ENCODE results near the gene ASCL2.

The ASCL2 gene

DNA sequence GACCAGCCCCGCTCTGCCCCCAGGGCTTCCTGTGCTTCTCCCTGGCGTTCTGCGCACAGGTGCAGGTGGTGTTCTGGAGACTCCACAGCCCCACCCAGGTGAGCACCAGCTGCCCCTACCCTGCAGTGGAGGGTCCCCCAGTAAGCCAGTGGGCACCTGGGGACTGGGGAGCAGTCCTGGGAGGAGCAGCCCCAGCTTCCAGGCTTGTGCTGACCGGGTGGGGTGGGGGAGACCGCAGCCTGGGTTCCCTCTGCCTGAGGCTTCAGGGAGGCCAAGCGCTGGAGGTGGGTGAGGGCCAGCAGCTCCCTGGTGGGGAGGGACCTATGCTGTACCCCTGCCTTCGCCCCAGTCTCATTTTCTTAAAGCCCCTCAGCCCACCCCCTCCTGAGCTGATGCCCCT, 38.3 kb upstream of the ASCL2 start:
- DNase-seq (ENCODE audit: low spot score) = no peak

DNA sequence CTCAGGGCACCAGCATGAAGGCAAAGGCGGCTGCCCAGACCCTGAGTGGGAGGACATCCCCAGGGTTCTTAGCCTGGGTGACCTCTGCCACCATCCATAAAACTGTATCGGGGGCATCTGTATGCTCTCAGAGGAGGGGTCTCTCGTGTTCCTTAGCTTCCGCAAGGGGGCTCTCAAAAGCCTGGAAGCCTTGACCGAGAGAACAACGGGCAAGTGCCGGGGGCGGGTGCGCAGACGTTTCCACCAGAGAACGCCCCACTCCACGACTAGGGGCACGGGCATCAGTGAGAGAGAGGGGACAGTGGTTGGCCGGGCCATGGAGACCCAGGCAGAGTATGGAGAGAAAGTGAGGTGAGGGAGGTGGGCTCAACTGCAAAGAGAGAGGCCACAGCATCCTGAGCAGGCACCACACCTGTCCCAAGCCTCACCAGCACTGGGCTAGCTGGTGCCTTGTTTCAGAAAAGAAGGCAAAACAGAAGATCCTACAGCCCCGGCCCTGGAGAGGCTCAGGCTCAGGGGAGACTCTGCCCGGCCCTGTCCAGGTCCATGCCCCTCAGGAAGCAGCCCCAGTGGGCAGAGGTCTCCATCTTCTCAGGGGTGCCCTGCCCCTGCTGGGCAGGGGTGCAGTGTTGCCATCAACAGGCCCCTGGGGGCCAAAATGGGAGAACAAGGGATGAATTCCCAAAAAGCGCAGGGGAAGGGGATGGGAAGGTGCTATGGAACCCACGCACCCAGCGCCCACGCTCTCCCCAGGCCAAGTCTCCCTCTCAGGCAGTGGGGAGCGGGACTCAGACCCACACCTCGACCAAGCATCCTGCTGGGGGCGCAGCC, 37.3 kb upstream of the ASCL2 start:
- DNase-seq (ENCODE audit: low spot score) = no peak

DNA sequence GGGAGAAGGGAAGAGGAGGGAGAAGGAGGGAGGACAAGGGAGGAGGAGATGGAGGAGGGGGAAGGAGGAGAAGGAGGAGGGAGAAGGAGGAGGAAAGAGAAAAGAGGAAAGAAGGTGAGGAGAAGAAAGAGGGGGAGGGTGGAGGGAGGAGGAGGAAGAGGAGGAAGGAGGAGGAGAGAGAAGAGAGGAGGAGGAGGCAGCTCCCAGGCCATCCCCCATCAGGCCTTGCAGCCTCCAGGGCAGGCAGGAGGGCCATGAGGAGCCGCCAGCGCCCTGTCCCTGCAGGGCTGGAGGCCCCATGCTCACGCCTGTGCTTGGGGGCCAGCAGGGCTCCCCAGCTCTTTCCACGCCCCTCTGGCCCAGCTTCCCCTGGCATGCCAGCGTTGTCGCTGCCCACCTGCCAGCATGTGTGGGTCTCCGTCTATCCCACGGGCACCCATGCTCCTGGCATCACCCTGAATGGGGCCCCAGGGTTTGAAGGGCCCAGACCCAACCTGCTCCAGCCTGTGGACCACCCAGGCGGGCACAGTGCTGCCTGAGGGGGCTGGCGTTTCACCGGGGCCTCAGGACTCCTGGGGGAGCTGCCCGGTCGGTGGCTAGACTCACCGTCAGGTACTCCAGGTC, 36.6 kb upstream of the ASCL2 start:
- no peak for DNase-seq (ENCODE audit: low spot score)

DNA sequence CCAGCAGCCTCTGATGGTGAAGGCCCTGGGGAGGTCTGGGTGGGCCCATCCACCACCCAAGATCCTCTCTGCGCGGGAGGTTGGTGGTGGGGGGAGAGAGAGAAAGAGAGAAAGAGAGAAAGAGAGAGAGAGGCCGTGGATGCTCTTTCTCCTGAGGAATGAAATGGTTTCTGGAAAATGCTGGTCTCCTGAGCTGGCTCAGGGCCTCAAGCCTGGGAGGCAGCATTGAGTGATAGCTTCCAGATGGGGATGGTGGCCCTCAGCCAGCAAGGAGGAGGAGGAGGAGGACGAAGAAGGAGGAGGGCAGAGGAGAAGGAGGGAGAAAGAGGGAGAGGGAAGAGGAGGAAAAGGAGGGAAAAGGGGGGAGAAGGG, 36.0 kb upstream of the ASCL2 start:
- no peak for DNase-seq (ENCODE audit: low spot score)

DNA sequence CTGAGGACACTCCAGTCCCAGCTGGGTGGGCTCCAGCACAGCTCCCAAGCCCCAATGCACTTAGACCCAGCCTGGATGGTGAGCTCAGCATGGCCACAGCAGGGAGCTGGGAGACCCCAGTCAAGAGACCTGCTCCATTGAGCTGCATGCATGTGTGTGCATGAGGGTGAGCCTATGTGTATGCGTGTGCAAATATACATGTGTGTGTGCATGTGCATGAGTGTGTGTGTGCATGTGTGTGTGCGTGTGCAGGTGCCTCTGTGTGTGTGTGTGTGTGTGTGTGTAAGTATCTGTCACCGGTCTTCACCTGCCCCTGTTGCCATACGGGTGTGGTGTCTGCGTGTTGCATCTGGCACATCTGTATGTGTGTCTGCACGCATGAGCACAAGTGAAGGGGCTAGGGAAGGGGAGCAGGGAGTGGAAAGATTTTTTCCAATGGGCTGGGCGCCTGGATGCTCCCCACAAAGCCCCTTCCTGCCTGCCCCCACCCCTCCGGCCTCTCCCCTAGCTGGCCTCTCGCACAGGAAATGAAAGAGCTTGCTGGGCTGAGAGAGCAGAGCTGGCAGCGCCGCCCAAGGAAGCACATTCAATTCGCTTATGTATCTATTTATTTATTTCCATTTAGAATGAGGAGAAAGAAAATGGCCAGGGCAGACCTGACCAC, 35.5 kb upstream of the ASCL2 start:
- no peak for DNase-seq (ENCODE audit: low spot score)

DNA sequence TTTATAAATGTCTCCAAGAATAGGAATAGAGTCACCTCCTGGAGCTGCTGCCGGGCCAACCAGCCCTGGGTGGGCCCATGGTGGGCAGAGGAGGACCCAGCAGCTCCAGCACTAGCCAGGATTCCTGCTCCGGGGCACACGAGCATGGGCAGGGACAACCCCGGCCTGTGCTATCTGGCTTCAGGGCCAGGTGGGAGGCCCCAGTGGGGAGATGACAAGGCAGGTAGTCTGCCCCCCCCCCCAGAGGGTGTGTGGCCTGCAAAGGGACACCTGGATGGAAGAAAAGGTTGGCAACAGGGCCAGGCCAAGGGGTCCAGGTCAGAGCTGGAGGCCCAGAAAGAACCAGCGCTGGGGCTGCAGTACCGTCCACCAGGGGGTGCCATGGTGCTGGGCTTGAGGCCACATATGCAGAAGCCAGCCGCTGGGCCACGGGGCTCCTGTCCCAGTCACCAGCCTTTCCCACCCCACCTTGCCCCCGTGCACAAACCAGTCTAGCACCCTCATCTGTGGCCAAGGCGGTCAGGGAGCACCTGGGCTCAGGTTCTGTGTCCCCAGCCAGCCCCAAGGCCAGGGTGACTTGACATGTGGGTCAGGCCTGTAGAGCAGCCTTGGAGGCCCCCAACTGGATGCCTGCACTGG, 34.9 kb upstream of the ASCL2 start:
- peak; percentile 84 for DNase-seq (ENCODE audit: low spot score)

DNA sequence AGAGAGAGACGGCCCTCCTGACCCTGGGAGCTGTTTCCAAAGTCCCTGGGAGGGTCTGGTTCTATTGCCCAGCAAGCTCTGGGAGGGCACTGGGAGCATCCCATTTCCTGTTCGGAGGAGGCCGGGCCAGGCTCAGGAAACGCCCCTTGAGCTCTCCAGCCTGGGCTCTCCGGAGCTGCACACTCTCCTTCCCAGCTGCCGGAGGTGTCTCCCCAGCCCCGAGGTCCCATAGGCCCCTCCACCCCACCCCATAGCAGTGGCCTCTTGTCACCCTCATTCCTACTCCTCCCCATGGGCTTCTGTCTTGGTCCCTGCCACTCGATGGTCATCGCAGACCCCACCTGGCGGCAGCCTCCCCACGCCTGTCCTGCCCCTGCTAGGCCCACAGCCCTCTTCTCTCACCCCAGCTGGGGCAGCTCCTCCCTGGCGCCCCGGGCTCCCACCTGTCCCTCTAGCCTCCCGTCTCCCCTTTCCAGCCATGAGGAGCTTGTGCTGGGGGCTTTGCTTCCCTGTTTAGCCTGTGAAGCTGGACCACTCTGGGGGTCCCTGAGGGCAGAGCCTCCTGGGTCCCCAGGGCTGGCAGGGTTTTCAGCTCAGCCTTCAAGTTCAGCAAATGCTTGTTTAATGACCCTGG, 34.2 kb upstream of the ASCL2 start:
- DNase-seq (ENCODE audit: low spot score) = peak; percentile 21

DNA sequence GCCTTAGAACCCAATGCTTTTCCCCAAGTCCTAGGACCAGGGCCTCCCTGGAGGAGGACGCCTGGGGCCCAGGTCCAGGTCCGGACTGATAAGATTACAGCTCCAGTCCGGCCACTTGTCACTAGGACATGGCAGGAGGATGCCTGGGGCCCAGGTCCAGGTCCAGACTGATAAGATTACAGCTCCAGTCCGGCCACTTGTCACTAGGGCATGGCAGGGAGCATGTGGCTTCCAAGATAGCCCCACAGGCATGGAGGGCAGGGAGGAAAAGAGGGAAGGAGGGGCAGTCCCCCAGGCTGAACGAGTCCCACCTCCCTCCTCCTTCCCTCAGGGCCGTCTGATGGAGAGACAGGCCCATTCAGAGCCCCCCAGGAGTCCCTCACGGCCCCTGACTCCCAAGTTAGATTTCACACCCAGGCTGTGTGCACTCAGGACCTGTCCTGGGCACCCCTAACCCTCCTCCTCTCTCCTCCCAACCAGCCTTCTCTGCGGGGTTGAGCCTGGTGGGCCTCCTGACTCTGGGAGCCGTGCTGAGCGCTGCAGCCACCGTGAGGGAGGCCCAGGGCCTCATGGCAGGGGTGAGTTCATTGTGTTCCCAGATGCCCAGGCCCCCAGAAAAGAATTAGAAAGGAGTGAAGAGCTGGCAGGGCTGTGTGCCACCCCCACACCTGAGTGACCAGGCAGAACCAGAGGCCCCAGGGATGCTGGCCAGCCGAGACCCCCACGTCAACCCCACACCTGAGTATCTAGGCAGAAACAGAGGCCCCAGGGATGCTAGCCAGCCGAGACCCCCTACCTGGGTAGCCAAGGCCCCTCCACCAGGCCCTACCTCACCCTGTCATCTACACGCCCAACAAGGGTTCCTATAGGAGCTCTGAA, 33.5 kb upstream of the ASCL2 start:
- peak; percentile 79 for DNase-seq (ENCODE audit: low spot score)

DNA sequence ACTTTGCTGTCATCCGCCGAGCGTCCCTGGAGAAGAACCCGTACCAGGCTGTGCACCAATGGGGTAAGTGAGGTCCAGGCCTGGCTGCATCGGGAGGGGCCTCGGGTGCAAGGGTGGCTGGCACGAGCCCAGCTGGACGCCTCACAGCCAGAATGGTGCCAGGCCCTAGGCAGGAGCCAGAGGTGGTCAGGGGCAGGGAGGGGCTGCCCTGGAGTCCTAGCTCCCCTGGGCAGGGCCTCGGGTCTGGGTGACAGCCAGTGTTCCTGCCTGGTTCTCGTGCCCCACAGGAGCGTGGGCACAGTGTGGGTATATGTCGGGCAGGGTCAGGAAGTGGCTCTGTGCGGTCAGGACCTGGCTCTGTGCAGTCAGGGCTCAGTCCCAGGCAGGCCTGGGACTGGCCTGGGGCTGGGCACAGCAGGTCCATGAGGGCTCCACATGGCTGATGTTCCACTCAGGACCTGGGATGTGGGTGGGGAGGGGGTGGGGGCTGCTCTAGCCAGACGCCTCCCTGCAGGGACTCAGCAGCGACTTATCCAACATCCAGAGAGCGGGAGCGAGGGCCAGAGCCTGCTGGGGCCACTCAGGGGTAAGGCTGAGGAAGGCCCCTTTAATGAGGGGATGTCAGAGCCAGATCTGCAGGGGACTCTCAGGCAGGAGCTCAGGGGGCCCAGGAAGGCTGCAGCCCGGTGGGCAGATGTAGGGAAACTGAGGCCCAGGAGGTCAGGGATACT, 32.7 kb upstream of the ASCL2 start:
- DNase-seq (ENCODE audit: low spot score) = peak; percentile 74

DNA sequence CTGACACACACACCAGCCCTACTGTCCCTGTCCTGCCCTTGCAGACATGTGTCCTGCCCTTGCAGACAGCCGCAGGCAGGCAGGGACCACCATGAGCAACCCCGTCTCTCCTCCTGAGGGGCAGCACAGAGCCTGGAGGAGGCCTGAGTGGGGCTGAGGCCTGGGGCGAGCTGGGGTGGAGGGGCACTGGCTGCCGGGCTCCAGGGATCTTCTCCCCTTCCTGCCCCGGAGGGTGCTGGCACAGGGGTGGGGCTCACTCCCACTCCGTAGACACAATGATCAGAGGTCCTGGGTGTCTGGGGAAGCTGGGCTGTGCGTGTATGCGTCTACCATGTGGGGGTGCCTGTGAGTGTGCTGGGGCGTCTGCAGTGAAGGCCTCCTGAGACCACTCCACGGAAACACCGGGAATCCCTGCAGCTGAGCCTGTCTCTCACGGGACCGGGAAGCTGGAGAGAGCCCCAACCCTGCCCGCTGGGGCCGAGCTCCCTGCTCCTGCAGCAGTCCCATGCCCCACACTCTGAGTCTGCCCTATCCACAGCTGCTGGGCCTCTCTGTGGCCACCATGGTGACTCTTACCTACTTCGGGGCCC, 32.0 kb upstream of the ASCL2 start:
- DNase-seq (ENCODE audit: low spot score) = no peak

DNA sequence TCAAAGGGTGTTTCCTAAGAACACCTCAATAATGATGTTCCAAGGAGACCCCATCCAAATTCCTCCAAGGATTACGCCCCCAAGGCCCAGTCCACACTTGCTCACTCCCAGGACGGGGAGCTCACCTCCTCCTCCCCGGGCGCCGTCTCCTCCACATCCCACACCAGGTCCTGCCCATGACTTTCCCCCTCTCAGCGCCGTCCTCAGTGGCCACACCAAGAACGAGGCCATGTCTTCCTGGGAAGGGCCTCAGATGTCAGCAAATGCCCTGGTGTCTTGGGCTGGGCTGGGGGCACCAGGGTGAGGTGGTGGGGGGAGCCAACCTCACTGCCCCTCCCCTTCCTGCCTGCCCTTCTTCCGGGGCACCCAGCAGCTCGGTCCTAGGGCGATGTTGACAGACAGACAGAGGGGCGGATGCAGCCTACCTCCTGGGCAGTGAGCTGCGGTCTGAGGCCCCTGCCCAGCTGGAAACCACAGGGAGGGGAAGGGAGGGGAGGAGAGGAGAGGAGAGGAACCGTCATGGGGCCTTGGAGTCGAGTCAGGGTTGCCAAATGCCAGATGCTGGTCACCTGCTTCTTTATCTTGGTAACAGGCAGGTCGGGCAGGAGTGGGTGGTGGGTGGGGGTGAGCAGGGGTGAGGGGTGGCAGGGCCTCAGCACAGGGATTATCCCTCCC, 31.4 kb upstream of the ASCL2 start, which contains the start of the genes C11orf21 and TSPAN32:
Gene C11orf21, minus strand, starts transcription at position 288 of the 675 bp plus-strand sequence. Its CDS starts 110 bp downstream, at position 178.
Gene TSPAN32, plus strand, starts transcription at position 383 of the 675 bp plus-strand sequence. Its CDS starts 137 bp downstream, at position 520.
- peak; percentile 57 for DNase-seq (ENCODE audit: low spot score)

DNA sequence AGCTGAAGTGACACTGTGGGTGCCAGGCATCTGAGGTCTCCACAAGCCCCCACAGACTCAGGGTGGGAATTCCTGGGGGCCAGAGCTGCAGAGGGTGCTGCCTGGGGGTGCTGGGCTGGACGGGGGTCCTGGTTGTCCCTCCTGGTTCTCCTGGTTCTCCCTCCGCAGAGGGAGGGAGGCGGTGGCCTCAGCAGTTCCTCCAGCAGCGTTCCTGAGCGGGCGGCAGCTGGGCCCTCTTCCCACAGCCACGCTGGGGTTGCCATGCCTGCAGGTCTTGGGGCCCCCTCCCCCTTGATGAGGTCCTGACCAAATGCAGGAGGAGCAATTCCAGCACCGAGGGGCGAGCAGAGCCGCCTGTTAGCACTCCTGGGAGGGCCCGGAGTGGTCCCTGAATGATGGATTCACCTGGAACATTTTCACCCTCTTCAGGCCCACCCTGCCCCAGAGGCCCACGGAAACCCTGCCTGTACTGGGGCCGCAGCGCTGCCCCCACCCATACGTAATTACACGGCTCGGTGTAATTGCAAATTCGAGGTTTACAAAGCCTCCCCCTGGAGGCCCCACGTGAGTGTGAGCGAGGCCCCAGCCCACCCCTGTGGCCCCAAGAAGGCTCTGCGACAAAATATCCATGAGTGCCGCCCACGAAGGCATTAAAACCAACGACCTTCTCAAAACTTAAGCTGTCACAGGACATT, 30.7 kb upstream of the ASCL2 start:
- DNase-seq (ENCODE audit: low spot score) = no peak

DNA sequence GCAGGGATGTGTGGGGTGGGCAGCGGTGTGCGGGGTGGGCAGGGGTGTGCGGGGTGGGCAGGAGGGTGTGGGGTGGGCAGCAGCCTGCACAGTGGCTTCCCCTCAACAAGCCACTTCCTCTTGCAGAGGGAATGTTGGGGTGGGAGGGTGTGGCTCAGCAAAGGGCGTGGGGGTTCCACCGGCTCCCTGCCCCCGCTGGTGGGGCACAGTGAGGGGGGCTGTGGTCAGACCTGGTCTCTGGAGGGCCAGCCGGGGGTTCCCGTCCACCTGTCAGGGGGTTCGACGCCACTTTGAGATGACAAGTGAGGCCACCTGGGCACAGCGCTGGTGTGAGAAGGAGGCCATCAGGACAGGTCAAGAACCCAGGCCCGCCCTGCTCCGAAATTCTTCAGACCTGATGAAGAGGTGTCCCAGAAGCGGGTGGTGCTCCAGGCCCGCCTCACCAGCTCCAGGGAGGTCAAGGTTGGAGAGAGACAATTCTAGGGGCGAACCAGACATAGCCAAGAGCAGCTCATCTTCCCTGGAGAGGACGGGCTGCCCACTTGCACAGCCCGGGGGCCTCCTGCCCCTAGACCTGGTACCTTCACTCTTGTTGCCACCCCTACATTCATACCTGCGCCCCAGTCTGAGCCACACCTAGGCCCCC, 30.0 kb upstream of the ASCL2 start:
- DNase-seq (ENCODE audit: low spot score) = peak; percentile 33

DNA sequence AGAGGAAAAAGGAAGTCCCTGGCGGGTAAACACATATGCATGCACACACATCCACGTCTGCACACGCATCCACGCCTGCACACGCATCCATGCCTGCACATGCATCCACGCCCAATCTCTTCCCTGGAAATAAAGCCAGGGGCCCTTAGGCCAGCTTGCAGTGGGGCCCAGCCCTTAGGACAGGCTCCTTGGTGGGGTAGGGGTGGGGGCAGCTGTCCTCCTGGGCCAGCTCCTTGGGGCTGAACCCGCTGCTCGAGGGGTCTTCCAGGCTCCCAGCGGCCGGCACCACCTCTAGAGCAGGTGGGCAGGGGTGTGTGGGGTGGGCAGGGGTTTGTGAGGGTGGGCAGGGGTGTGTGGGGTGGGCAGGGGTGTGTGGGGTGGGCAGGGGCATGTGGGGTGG, 29.4 kb upstream of the ASCL2 start:
- no peak for DNase-seq (ENCODE audit: low spot score)

DNA sequence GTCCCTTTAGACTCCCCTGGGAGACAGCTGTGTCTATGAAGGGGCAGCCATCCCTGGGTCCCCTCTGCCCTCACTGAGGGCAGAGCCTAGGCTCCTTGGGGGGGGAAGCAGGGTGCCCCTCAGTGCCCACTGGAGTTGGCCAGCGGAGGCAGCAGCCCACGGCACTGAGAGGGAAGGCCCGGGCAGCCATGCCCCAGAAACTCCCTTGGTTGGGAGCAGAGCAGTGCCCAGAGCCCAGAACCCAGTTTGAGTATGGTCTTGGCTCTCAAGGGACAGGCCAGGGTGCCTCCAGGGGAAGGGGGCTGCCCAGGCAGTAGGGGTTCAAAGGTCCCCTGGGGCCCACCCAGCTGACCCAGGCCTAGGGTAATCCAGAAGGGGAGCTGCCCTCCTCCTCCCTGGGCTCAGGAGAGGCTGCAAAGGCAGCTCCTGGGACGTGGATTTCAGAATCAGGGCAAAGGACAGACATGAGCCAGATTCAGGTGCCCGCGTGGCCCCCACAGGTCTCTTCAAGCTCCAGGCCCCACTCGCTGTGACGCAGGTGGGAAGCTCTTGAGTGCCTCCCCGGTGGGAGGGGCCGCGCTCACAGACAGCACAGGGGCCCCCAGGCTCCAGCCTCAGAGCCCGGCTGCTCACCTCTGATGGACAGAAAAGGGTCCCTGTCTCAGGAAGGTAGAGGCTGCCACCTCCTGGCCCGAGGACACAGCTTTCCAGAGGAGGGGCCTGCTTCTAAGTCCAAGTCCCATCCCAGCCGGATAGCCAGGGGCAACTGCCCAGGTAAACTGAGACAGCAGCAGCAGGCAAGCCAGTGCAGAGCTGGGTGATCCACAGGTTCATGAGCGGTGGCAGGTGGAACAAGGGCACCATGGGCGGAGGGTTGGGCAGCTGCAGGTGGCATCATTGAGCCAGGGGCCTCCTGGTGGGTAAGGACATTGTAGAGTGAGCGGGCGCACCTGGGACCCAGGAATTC, 28.7 kb upstream of the ASCL2 start:
- DNase-seq (ENCODE audit: low spot score) = peak; percentile 20

DNA sequence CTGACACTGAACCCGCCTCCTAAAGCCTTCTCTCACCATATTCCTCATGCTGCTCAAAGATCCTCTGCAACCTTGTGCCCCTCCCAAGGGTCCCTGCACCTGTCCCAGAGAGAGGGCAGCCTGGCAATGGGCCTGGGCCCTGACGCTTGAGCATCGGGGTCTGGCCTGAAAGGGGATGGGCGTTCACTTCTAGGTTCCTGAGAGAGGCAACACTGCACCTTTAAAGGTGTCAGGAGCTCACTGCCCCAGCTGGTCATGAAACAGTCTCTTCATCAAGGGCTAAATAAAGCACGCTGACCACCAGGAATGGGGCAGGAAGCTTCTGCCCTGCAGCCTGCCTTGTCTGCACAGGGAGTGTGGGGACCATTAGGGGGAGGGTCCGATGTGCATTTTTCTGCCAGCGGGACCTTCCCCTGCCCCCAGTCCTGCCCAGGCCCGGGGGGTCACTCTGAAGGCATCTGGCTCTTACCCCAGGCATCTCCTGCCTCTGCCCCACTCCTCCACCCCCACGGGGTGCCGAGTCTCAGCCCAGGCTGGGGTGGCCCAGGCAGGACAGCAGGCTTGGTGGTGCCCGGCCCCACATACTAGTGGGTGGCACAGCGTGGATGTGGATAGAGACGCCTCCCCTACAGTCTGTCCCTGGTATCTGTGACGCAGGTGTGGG, 27.9 kb upstream of the ASCL2 start:
- no peak for DNase-seq (ENCODE audit: low spot score)
